K562 (cell line): Measurements from ENCODE around the gene IL1F10. TPM values are rescaled to one million over a fixed set of nuclear protein-coding genes. Genes with fewer than 3 reads are reported as not detected.

ENCODE experiments used
- ATAC-seq: fragments of 200-7000 bp; cut with Tn5 transposase; 3 replicates; pipeline ENCODE4 v1.9.1; 2020; ENCODE audit warnings: moderate library complexity
- BruUV-seq: library from RNA; stranded (reverse); fragments of 400-500 nt; replicated peaks from 2 replicates; lab custom pipeline; 2021; lab: Mats Ljungman, UMichigan
- CTCF ChIA-PET: fragments of 300-600 bp; formaldehyde crosslinking; extraction: SDS; loops from one replicate; lab custom pipeline; 2021; ENCODE audit warnings: low intra/inter-chr PET ratio; lab: Yijun Ruan, JAX
- POLR2A ChIA-PET: fragments of 300-600, 350-650 bp; sonication (Branson Sonifier 250); formaldehyde crosslinking; extraction: SDS; loops from one replicate; lab custom pipeline; 2021; ENCODE audit warnings: antibody characterized with exemption, inconsistent platforms; lab: Yijun Ruan, JAX
- DNase-seq, 4 experiments: peaks; one replicate each; pipeline versions ENCODE4 v3.0.0 to v3.0.0-alpha.2; 2011 to 2018; ENCODE audit warnings: low spot score in 3 of 4, mixed read lengths in 3 of 4; ENCODE audit errors: extremely low read depth in 1 of 4
- FAIRE-seq: peaks from 2 replicates; lab custom pipeline; 2011; peaks lifted over from hg19 to GRCh38; lab: Jason Lieb, UNC
- H2AFZ ChIP-seq: 2 replicates; pipeline ENCODE4 v1.6.0; 2011; ENCODE audit warnings: low read depth, low read length, control low read depth, inconsistent platforms
- H3K27ac ChIP-seq: fragments of 200-600 bp; 3 replicates; pipeline ENCODE4 v1.8.0; 2011; ENCODE audit warnings: low read depth, mild to moderate bottlenecking, control low read depth, inconsistent platforms, low read length, moderate library complexity, mixed read lengths; ENCODE audit errors: extremely low read depth
- H3K27me3 ChIP-seq, 2 experiments: fragments of 300-600 bp in 1 of 2; 2 replicates in 1 of 2; 3 replicates in 1 of 2; pipeline versions ENCODE4 v1.6.0 to v1.8.0; 2011; ENCODE audit warnings: inconsistent platforms in 2 of 2, low read length in 2 of 2, mild to moderate bottlenecking in 1 of 2, mixed read lengths in 1 of 2, moderate library complexity in 1 of 2; ENCODE audit not compliant: control insufficient read depth in 2 of 2, insufficient read depth in 2 of 2
- H3K36me3 ChIP-seq: fragments of 300-600 bp; 3 replicates; pipeline ENCODE4 v1.8.0; 2011; ENCODE audit warnings: mild to moderate bottlenecking, low read length, inconsistent platforms; ENCODE audit not compliant: control insufficient read depth, insufficient read depth
- H3K4me1 ChIP-seq, 2 experiments: fragments of 200-600 bp in 1 of 2; replicated peaks in 1 of 2; 2 replicates in 1 of 2; 3 replicates in 1 of 2; pipeline versions ENCODE4 v1.5.1 to v1.8.0; 2011; ENCODE audit warnings: inconsistent platforms in 2 of 2, low read length in 2 of 2, mild to moderate bottlenecking in 1 of 2, mixed read lengths in 1 of 2, moderate library complexity in 1 of 2; ENCODE audit not compliant: control insufficient read depth in 2 of 2, insufficient read depth in 2 of 2
- H3K4me2 ChIP-seq: 2 replicates; pipeline ENCODE4 v1.6.1; 2011; ENCODE audit warnings: low read length, control low read depth, inconsistent platforms, mixed read lengths; ENCODE audit not compliant: insufficient read depth
- H3K4me3 ChIP-seq: fragments of 200-600 bp; sonication (generic), shearing (Covaris generic); 2 replicates; pipeline ENCODE4 v1.5.1; 2016; ENCODE audit warnings: control low read depth, inconsistent platforms
- H3K79me2 ChIP-seq: fragments of 200-600 bp; 3 replicates; pipeline ENCODE4 v1.8.0; 2011; ENCODE audit warnings: low read length, inconsistent platforms; ENCODE audit not compliant: control insufficient read depth, insufficient read depth
- H3K9ac ChIP-seq, 2 experiments: 2 replicates each; pipeline versions ENCODE4 v1.6.0 to v1.6.1; 2011; ENCODE audit warnings: low read depth in 2 of 2, low read length in 2 of 2, control low read depth in 1 of 2, inconsistent platforms in 1 of 2, mild to moderate bottlenecking in 1 of 2, mixed read lengths in 1 of 2; ENCODE audit not compliant: insufficient read depth in 1 of 2
- H3K9me1 ChIP-seq: one replicate; pipeline ENCODE4 v1.6.0; 2011; ENCODE audit warnings: inconsistent platforms, mild to moderate bottlenecking, low read length, moderate library complexity; ENCODE audit not compliant: control insufficient read depth, insufficient read depth
- H3K9me3 ChIP-seq: replicated peaks from 2 replicates; pipeline ENCODE4 v1.5.1; 2011; ENCODE audit warnings: low read depth, low read length, inconsistent platforms; ENCODE audit not compliant: control insufficient read depth, insufficient read depth
- H4K20me1 ChIP-seq: replicated peaks from 2 replicates; pipeline ENCODE4 v1.6.1; 2011; ENCODE audit warnings: low read length, inconsistent platforms, mixed read lengths; ENCODE audit not compliant: control insufficient read depth, insufficient read depth
- CBFA2T3 ChIP-seq: fragments of 450-650 bp; IDR thresholded peaks from 2 replicates; pipeline ENCODE4 v1.6.1; 2017
- CEBPB ChIP-seq: fragments of 450-650 bp; IDR thresholded peaks from 2 replicates; pipeline ENCODE4 v1.6.1; 2016; ENCODE audit warnings: missing genetic modification characterization, missing compliant biosample characterization
- CGGBP1 ChIP-seq: fragments of 250-450 bp; sonication (Bioruptor Pico); IDR thresholded peaks from 2 replicates; pipeline ENCODE4 v1.9.0; 2021; ENCODE audit warnings: mild to moderate bottlenecking
- CTBP1 ChIP-seq: fragments of 450-650 bp; IDR thresholded peaks from 2 replicates; pipeline ENCODE4 v1.6.1; 2016; ENCODE audit warnings: borderline replicate concordance
- ELF2 ChIP-seq: fragments of 250-450 bp; sonication (Bioruptor Pico); IDR thresholded peaks from 2 replicates; pipeline ENCODE4 v1.5.0; 2021; ENCODE audit warnings: mild to moderate bottlenecking
- ELF4 ChIP-seq: fragments of 450-650 bp; formaldehyde crosslinking; IDR thresholded peaks from 2 replicates; pipeline ENCODE4 v1.4.0; 2022; ENCODE audit warnings: missing genetic modification characterization
- ETV1 ChIP-seq: fragments of 450-650 bp; conservative IDR thresholded peaks from 2 replicates; pipeline ENCODE4 v1.6.1; 2016; ENCODE audit warnings: missing genetic modification characterization, control low read depth, low read depth, missing compliant biosample characterization
- HEY1 ChIP-seq: fragments of 250-450 bp; sonication (Bioruptor Pico); IDR thresholded peaks from 2 replicates; pipeline ENCODE4 v1.5.0; 2020; ENCODE audit warnings: mild to moderate bottlenecking, moderate library complexity, borderline replicate concordance
- MAZ ChIP-seq, 2 experiments: fragments of 450-650 bp in 1 of 2; sonication (generic) in 1 of 2; formaldehyde crosslinking; IDR thresholded peaks in 1 of 2; conservative IDR thresholded peaks in 1 of 2; 2 replicates each; pipeline versions ENCODE4 v1.4.0 to v1.5.0; 2020; ENCODE audit warnings: mild to moderate bottlenecking in 1 of 2, missing genetic modification reagents in 1 of 2
- NCOA1 ChIP-seq: fragments of 450-650 bp; IDR thresholded peaks from 2 replicates; pipeline ENCODE4 v1.6.1; 2016; ENCODE audit warnings: low read depth
- NCOR1 ChIP-seq: fragments of 450-650 bp; IDR thresholded peaks from 2 replicates; pipeline ENCODE4 v1.6.1; 2016; ENCODE audit warnings: mild to moderate bottlenecking, moderate library complexity
- NONO ChIP-seq, 2 experiments: fragments of 200-400 bp in 1 of 2; fragments of 450-650 bp in 1 of 2; formaldehyde crosslinking in 1 of 2; IDR thresholded peaks; 2 replicates each; pipeline ENCODE4 v1.6.1; 2017; ENCODE audit warnings: low read depth in 2 of 2, mild to moderate bottlenecking in 2 of 2, moderate library complexity in 2 of 2, low read length in 1 of 2
- NR3C1 ChIP-seq: sonication (generic); formaldehyde crosslinking; IDR thresholded peaks from 2 replicates; pipeline ENCODE4 v1.8.1; 2022; ENCODE audit warnings: missing genetic modification reagents
- RAD21 ChIP-seq, 2 experiments: fragments of 250-450 bp in 1 of 2; fragments of 450-650 bp in 1 of 2; sonication (Bioruptor Pico) in 1 of 2; formaldehyde crosslinking in 1 of 2; IDR thresholded peaks in 1 of 2; conservative IDR thresholded peaks in 1 of 2; 2 replicates each; pipeline versions ENCODE4 v1.4.0 to v1.8.0; 2020 to 2022; ENCODE audit warnings: mild to moderate bottlenecking in 2 of 2, moderate library complexity in 1 of 2
- RFX5 ChIP-seq: IDR thresholded peaks from 2 replicates; pipeline ENCODE4 v1.6.1; 2011; ENCODE audit warnings: low read depth, mild to moderate bottlenecking, improper control_type of control experiment, low read length
- STAT5B ChIP-seq: fragments of 250-450 bp; sonication (Bioruptor Pico); IDR thresholded peaks from 2 replicates; pipeline ENCODE4 v1.8.0; 2021; ENCODE audit warnings: mild to moderate bottlenecking, inconsistent platforms
- ZNF311 ChIP-seq: fragments of 250-450 bp; sonication (Bioruptor Pico); IDR thresholded peaks from 2 replicates; pipeline ENCODE4 v1.4.0; 2020; ENCODE audit warnings: mild to moderate bottlenecking, moderate library complexity
- ZNF347 ChIP-seq: fragments of 450-650 bp; formaldehyde crosslinking; IDR thresholded peaks from 2 replicates; pipeline ENCODE4 v1.4.0; 2020; ENCODE audit warnings: low read depth, mild to moderate bottlenecking, moderate library complexity
- ZNF398 ChIP-seq: fragments of 250-450 bp; sonication (Bioruptor Pico); IDR thresholded peaks from 2 replicates; pipeline ENCODE4 v1.8.0; 2021; ENCODE audit warnings: moderate library complexity, mild to moderate bottlenecking, inconsistent platforms
- ZNF408 ChIP-seq: fragments of 250-450 bp; sonication (Bioruptor Pico); IDR thresholded peaks from 2 replicates; pipeline ENCODE4 v1.4.0; 2020; ENCODE audit warnings: low read depth, mild to moderate bottlenecking, moderate library complexity
- ZNF79 ChIP-seq: fragments of 250-450 bp; sonication (Bioruptor Pico); IDR thresholded peaks from 2 replicates; pipeline ENCODE4 v1.4.0; 2020; ENCODE audit warnings: low read depth, mild to moderate bottlenecking, moderate library complexity
- WGBS: fragments of 100-300 bp; shearing (Covaris generic); methylation state at CpG from one replicate; pipeline ENCODE4 v1.1.6; 2016; ENCODE audit warnings: low coverage, mixed read lengths; ENCODE audit not compliant: insufficient coverage; ENCODE audit errors: missing lambda C conversion rate; 5-methylcytosine and 5-hydroxymethylcytosine counted together
- in situ Hi-C: fragments of 300-500 bp; cut with MboI; formaldehyde crosslinking; loops from 4 replicates; pipeline ENCODE4 v1.15.0; 2018; ENCODE audit warnings: inconsistent platforms, mixed read lengths
- intact Hi-C: fragments of 100-400 bp; cut with micrococcal nuclease; formaldehyde crosslinking; loops from 2 replicates; pipeline ENCODE4 v1.14.2; 2022
- polyA plus RNA-seq, 8 experiments: library from polyadenylated mRNA; depleted of rRNA in 4 of 8; stranded (reverse) in 5 of 8; unstranded in 3 of 8; fragments of >200 nt; fragmentation: Nextera tagmentation in 2 of 8; fragmentation: Illumina TruSeq in 1 of 8; extraction: Ambion mirVana in 2 of 8; extraction: Trizol in 1 of 8; gene quantifications; 2 replicates each; pipeline versions ENCODE4 v1.2.1 to v1.2.3, GENCODE V29; 2011 to 2014; ENCODE audit warnings: inconsistent platforms in 1 of 8, missing spikeins in 1 of 8
- total RNA-seq, 7 experiments: library from RNA; depleted of rRNA in 6 of 7; stranded (reverse); fragments of >200 nt in 6 of 7; fragmentation: Illumina TruSeq in 2 of 7; extraction: Trizol in 2 of 7; gene quantifications; 2 replicates each; pipeline versions ENCODE4 v1.2.1 to v1.2.3, GENCODE V29; 2011 to 2021; ENCODE audit warnings: low replicate concordance in 1 of 7

Gene IL1F10
- total and polyA plus RNA-seq, 9 of the 15 experiments (the other 6 are each of a cell fraction or from before 2014, with no cell fraction given): not detected

GRCh38 chr2:113034016-113034415 is 33.8 kb upstream of the IL1F10 start:
- no peak overlapping the region for H2AFZ ChIP-seq
- no peaks in the 10 kb centered on the region for H3K9me1 ChIP-seq
- FAIRE-seq (peak; percentile 37), ATAC-seq (no peak; the same call in 2 of the 3 replicates), DNase-seq (peak in 2 of 4 experiments; percentile 50 to 76)
- no peaks in the 10 kb centered on the region for H3K27me3 ChIP-seq
- no peaks in the 10 kb centered on the region for H3K79me2 ChIP-seq
- intact Hi-C loops: no loop called here
- BruUV-seq: no TSS peak
- ChIA-PET CTCF (no interaction called here), POLR2A (interaction anchor here (1.1 kb wide), 1 partner anchor 18 kb away, joined by 3 read pairs; no protein-coding TSS in a partner anchor)
- peak overlapping the region; percentile 2; the same call in 1 of the 2 replicates for H3K4me2 ChIP-seq
- WGBS: 3% methylated on average over 3 of the region's 3 CpGs
- H3K9me3 ChIP-seq: no peaks in the 10 kb centered on the region
- no peaks in the 10 kb centered on the region for H4K20me1 ChIP-seq
- peaks cover 0 to 24% of the 10 kb centered on the region in 2 experiments; a peak in 2 of 5 replicates for H3K4me1 ChIP-seq
- H3K9ac ChIP-seq: no peak overlapping the region
- in situ Hi-C loops: no loop called here
- H3K36me3 ChIP-seq: no peaks in the 10 kb centered on the region
- no peak overlapping the region for H3K4me3 ChIP-seq
- no peak overlapping the region for H3K27ac ChIP-seq
- peak; percentile 97 for TF ChIP-seq ELF4 (CRISPR knock-in tag)
- no peak for TF ChIP-seq RFX5
- peak; percentile 95 for TF ChIP-seq NCOR1
- TF ChIP-seq ELF2 (CRISPR knock-in tag): no peak
- 0 out of 2 replicates have a peak, but pooled peaks have one; percentile 81 for TF ChIP-seq HEY1 (CRISPR knock-in tag)
- TF ChIP-seq ZNF311: 0 out of 2 replicates have a peak, but pooled peaks have one; percentile 30
- TF ChIP-seq NCOA1: peak; percentile 50; the same call in 1 of the 2 replicates
- no peak for TF ChIP-seq CGGBP1 (CRISPR knock-in tag)
- TF ChIP-seq ZNF347 (CRISPR knock-in tag): no peak
- TF ChIP-seq CTBP1: peak; percentile 63; the same call in 1 of the 2 replicates
- TF ChIP-seq MAZ (CRISPR knock-in tag; conservative IDR thresholded peaks at IDR 0.05 in 1 of 2, IDR thresholded peaks at IDR 0.05 in 1 of 2): peak in 1 of 2 experiments; percentile 61; a peak in 2 of 4 replicates
- TF ChIP-seq NR3C1 (CRISPR knock-in tag): no peak
- TF ChIP-seq NONO (IDR thresholded peaks at IDR 0.05; ENCODE audit: low read depth in 2 of 2, low read length in 1 of 2): no peak
- no peak for TF ChIP-seq STAT5B (CRISPR knock-in tag)
- no peak for TF ChIP-seq ETV1 (tag)
- TF ChIP-seq CEBPB (tag): no peak
- no peak for TF ChIP-seq RAD21 (CRISPR knock-in tag; conservative IDR thresholded peaks at IDR 0.05 in 1 of 2, IDR thresholded peaks at IDR 0.05 in 1 of 2)
- TF ChIP-seq CBFA2T3: peak; percentile 96
- no peak for TF ChIP-seq ZNF79
- TF ChIP-seq ZNF398: no peak
- no peak for TF ChIP-seq ZNF408 (CRISPR knock-in tag)
